OCI-LY7 (cell line): ENCODE results near the gene UTP14A. TPM values are rescaled to one million over a fixed set of nuclear protein-coding genes. Genes with fewer than 3 reads are reported as not detected.

Experiments
- BruUV-seq: library from RNA; stranded (reverse); fragments of 400-500 nt; replicated peaks from 2 replicates; lab custom pipeline; 2021; lab: Mats Ljungman, UMichigan
- CTCF ChIA-PET: fragments of 300-600 bp; sonication (Branson Sonifier 250); formaldehyde crosslinking; loops from one replicate; lab custom pipeline; 2022; ENCODE audit warnings: antibody characterized with exemption; ENCODE audit not compliant: unreplicated experiment; lab: Charles Lee
- POLR2A ChIA-PET: fragments of 300-600 bp; sonication (Branson Sonifier 250); formaldehyde crosslinking; loops from one replicate; lab custom pipeline; 2022; ENCODE audit warnings: antibody characterized with exemption; lab: Charles Lee
- DNase-seq: peaks from one replicate; pipeline ENCODE4 v3.0.0-alpha.2; 2015; ENCODE audit warnings: low spot score
- H2AFZ ChIP-seq: fragments of 200-600 bp; sonication (generic), shearing (Covaris generic); 2 replicates; pipeline ENCODE4 v1.6.1; 2014; ENCODE audit warnings: mild to moderate bottlenecking, antibody characterized with exemption, low read length, moderate library complexity
- H3K27ac ChIP-seq: fragments of 200-600 bp; sonication (generic); 2 replicates; pipeline ENCODE4 v1.5.1; 2014; ENCODE audit warnings: mixed run types, low read depth, mild to moderate bottlenecking, moderate library complexity, low read length, inconsistent platforms; ENCODE audit not compliant: poor library complexity, severe bottlenecking
- H3K36me3 ChIP-seq: fragments of 200-600 bp; sonication (generic); 2 replicates; pipeline ENCODE4 v1.6.1; 2014; ENCODE audit warnings: mild to moderate bottlenecking, antibody characterized with exemption, low read length, moderate library complexity, mixed read lengths; ENCODE audit not compliant: insufficient read depth
- H3K4me1 ChIP-seq: fragments of 200-600 bp; sonication (generic); 2 replicates; pipeline ENCODE4 v1.5.1; 2014; ENCODE audit warnings: mild to moderate bottlenecking, low read length; ENCODE audit not compliant: insufficient read depth, poor library complexity, severe bottlenecking
- H3K4me2 ChIP-seq: fragments of 200-600 bp; sonication (generic); 2 replicates; pipeline ENCODE4 v1.6.1; 2014; ENCODE audit warnings: mild to moderate bottlenecking, low read length
- H3K4me3 ChIP-seq: fragments of 200-600 bp; sonication (generic); 2 replicates; pipeline ENCODE4 v1.5.1; 2014; ENCODE audit warnings: mild to moderate bottlenecking, low read depth, low read length; ENCODE audit not compliant: poor library complexity, severe bottlenecking
- H3K79me2 ChIP-seq: fragments of 200-600 bp; sonication (generic); 2 replicates; pipeline ENCODE4 v1.6.1; 2016; ENCODE audit warnings: low read depth, mild to moderate bottlenecking, low read length, moderate library complexity, mixed read lengths; ENCODE audit not compliant: insufficient read depth
- H3K9me2 ChIP-seq: fragments of 200-600 bp; sonication (generic); 2 replicates; pipeline ENCODE4 v1.6.1; 2016; ENCODE audit warnings: mild to moderate bottlenecking, low read length, mixed read lengths; ENCODE audit not compliant: insufficient read depth
- H3K9me3 ChIP-seq: fragments of 200-600 bp; sonication (generic); 2 replicates; pipeline ENCODE4 v1.6.1; 2014; ENCODE audit warnings: mild to moderate bottlenecking, mixed run types, low read length, mixed read lengths
- H4K20me1 ChIP-seq: fragments of 200-600 bp; sonication (generic); 2 replicates; pipeline ENCODE4 v1.6.1; 2014; ENCODE audit warnings: mild to moderate bottlenecking, antibody characterized with exemption, low read length, moderate library complexity, mixed read lengths; ENCODE audit not compliant: insufficient read depth
- CTCF ChIP-seq: fragments of 200-600 bp; sonication (generic); conservative IDR thresholded peaks from 2 replicates; pipeline ENCODE4 v1.5.1; 2014; ENCODE audit warnings: mild to moderate bottlenecking, antibody characterized with exemption, low read length, moderate library complexity, mixed read lengths
- EZH2phosphoT487 ChIP-seq: fragments of 200-600 bp; sonication (generic); IDR thresholded peaks from 2 replicates; pipeline ENCODE4 v1.6.1; 2018; ENCODE audit warnings: low read depth, borderline replicate concordance, mild to moderate bottlenecking, mixed run types, antibody characterized with exemption, low read length, moderate library complexity, mixed read lengths
- intact Hi-C: fragments of 100-400 bp; cut with micrococcal nuclease; formaldehyde crosslinking; loops from one replicate; pipeline ENCODE4 v1.10.0; 2022; ENCODE audit not compliant: unreplicated experiment
- total RNA-seq, 2 experiments: library from RNA; depleted of rRNA in 1 of 2; stranded (reverse); fragments of >200 nt in 1 of 2; shearing (Covaris generic) in 1 of 2; gene quantifications; 2 replicates each; pipeline ENCODE4 v1.2.3, GENCODE V29; 2014 to 2022

The UTP14A gene
- total RNA-seq, 2 experiments from 2014 or later: 21.9 to 29.5 TPM

GRCh38 chrX:129925305-129926092 is 19.5 kb downstream of the UTP14A start:
- Histone ChIP-seq H3K9me2 (no peaks in the 10 kb centered on the region), H3K9me3 (no peaks in the 10 kb centered on the region), H3K79me2 (no peaks in the 10 kb centered on the region), H3K4me2 (no peak overlapping the region), H3K4me1 (no peaks in the 10 kb centered on the region), H3K4me3 (no peak overlapping the region), H3K27ac (no peak overlapping the region), H4K20me1 (no peaks in the 10 kb centered on the region; the same call in 1 of the 2 replicates), H2AFZ (no peak overlapping the region), H3K36me3 (peaks cover 88% of the 10 kb centered on the region)
- TF ChIP-seq EZH2phosphoT487: no peak
- peak; percentile 78 for TF ChIP-seq CTCF
- intact Hi-C loops: loop anchor here (1.0 to 10.0 kb wide), 4 partner anchors 103 to 318 kb away; no protein-coding TSS in a partner anchor
- DNase-seq: peak; percentile 75
- BruUV-seq: no TSS peak
- CTCF ChIA-PET: interaction anchor here (1.0 to 3.0 kb wide), 6 partner anchors 13 to 135 kb away, joined by 3 to 13 read pairs (median 6); partner anchors contain the start of gene UTP14A
- POLR2A ChIA-PET: interaction anchor here (0.8 to 1.2 kb wide), 2 partner anchors 9 to 87 kb away, joined by 3 to 4 read pairs; no protein-coding TSS in a partner anchor

- no peaks in the 10 kb centered on the region for H4K20me1 ChIP-seq
- ChIA-PET CTCF (no interaction called here), POLR2A (interaction anchor here (0.6 to 1.6 kb wide), 5 partner anchors 22 to 277 kb away, joined by 5 to 6 read pairs (median 5); no protein-coding TSS in a partner anchor)
- TF ChIP-seq EZH2phosphoT487: no peak
- TF ChIP-seq CTCF: no peak
- no peaks in the 10 kb centered on the region for H3K9me2 ChIP-seq
- BruUV-seq: no TSS peak
- peak overlapping the region; percentile 73 for H3K4me3 ChIP-seq
- no peaks in the 10 kb centered on the region for H3K79me2 ChIP-seq
- peak overlapping the region; percentile 57; the same call in 1 of the 2 replicates for H2AFZ ChIP-seq
- no peak for DNase-seq
- H3K36me3 ChIP-seq: peaks cover 39% of the 10 kb centered on the region
- H3K4me1 ChIP-seq: peaks cover 5% of the 10 kb centered on the region
- peak overlapping the region; percentile 26 for H3K27ac ChIP-seq
- H3K9me3 ChIP-seq: no peaks in the 10 kb centered on the region
- intact Hi-C loops: no loop called here
- peak overlapping the region; percentile 90 for H3K4me2 ChIP-seq
Observed at GRCh38 chrX:129930941-129931410, 25.0 kb downstream of the UTP14A start.
